Measurements from ENCODE around the gene ATP5MG. TPM values are rescaled to one million over a fixed set of nuclear protein-coding genes. Genes with fewer than 3 reads are reported as not detected.
A peak's percentile ranks its signal among the peaks of the same experiment; 100 is the strongest.

Gene ATP5MG, protein sequence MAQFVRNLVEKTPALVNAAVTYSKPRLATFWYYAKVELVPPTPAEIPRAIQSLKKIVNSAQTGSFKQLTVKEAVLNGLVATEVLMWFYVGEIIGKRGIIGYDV
- 100 to 1,000 TPM in 2 of 6 donors, 10 to 100 TPM in 4; 22.2 to 178 (median 58.0) TPM for total RNA-seq

DNA sequence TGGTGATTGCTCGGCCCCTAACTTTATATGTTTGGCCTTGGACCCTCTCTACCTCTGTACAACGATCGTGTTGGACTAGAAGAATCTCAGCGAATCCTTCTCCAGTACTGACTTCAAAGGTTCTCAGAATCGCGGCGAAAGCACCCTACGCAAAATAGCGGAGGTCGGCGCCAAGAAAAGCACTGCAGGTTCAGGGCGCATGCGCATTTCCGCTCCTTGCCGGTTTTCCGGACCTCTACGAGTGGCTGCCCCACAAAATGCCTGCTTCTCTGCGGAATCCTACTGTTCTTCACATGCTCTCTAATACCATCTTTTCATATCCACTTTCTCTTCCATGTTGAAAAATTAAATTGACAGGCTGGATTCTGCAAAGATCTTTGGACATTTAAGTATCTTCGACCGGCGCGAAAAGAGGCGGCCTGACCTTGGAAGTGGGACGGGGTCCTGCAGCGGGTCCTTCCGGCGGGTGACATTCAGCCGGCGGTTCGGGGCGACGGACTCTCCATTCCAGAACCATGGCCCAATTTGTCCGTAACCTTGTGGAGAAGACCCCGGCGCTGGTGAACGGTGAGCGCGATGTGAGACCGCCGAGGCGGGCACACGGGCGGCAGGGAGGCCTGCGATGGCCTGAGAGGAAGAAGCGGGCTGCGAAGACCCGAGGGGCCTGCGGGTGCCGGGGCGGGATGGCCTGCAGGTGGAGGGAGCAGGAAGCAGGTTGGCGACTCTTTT, at the start of gene ATP5MG:
Gene ATP5MG, plus strand, starts transcription at position 456 of the 729 bp plus-strand sequence. Its CDS starts 60 bp downstream, at position 516.
- peak within 1 kb of the TSS; percentile 83 to 90 (median 87) for H3K27ac ChIP-seq
- peaks cover 20 to 35% (median 29%) of the 10 kb centered on the region in 4 donors for H3K4me1 ChIP-seq
- H3K9me3 ChIP-seq = no peaks in the 10 kb centered on the region
- TF ChIP-seq EP300 (IDR thresholded peaks at IDR 0.05) (no peak), POLR2AphosphoS5 (IDR thresholded peaks at IDR 0.05) (peak; percentile 29 to 55), POLR2A (IDR thresholded peaks at IDR 0.05) (peak in 3 of 4 donors; percentile 49 to 71 (median 52))
- TF ChIP-seq, protein P1, sequence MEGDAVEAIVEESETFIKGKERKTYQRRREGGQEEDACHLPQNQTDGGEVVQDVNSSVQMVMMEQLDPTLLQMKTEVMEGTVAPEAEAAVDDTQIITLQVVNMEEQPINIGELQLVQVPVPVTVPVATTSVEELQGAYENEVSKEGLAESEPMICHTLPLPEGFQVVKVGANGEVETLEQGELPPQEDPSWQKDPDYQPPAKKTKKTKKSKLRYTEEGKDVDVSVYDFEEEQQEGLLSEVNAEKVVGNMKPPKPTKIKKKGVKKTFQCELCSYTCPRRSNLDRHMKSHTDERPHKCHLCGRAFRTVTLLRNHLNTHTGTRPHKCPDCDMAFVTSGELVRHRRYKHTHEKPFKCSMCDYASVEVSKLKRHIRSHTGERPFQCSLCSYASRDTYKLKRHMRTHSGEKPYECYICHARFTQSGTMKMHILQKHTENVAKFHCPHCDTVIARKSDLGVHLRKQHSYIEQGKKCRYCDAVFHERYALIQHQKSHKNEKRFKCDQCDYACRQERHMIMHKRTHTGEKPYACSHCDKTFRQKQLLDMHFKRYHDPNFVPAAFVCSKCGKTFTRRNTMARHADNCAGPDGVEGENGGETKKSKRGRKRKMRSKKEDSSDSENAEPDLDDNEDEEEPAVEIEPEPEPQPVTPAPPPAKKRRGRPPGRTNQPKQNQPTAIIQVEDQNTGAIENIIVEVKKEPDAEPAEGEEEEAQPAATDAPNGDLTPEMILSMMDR (IDR thresholded peaks at IDR 0.05) = peak in 2 of 6 experiments; percentile 17 to 22
- 0 to 1% methylated on average over 23 to 49 of the region's 51 CpGs for WGBS, 2 donors
- peak within 1 kb of the TSS; percentile 70 to 93 (median 86) for H3K4me3 ChIP-seq
- ATAC-seq (ENCODE audit: low FRiP score in 2 of 2) = peak; percentile 89 to 95
- H3K36me3 ChIP-seq = peaks cover 0 to 30% (median 2%) of the 10 kb centered on the region in 4 donors
- peak; percentile 85 to 88 for DNase-seq
- no peaks in the 10 kb centered on the region for H3K27me3 ChIP-seq

DNA sequence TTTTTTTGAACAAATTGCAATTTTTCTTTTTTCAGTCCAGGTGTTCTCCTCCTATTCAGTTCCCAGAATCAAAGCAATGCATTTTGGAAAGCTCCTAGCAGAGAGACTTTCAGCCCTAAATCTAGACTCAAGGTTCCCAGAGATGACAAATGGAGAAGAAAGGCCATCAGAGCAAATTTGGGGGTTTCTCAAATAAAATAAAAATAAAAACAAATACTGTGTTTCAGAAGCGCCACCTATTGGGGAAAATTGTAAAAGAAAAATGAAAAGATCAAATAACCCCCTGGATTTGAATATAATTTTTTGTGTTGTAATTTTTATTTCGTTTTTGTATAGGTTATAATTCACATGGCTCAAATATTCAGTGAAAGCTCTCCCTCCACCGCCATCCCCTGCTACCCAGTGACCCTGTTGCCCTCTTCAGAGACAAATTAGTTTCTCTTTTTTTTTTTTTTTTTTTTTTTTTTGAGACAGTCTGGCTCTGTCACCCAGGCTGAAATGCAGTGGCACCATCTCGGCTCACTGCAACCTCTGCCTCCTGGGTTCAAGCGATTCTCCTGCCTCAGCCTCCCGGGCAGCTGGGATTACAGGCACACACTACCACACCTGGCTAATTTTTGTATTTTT, 48.2 kb upstream of the ATP5MG start:
- Histone ChIP-seq H3K4me1 (no peaks in the 10 kb centered on the region), H3K27ac (no peak overlapping the region), H3K9me3 (no peaks in the 10 kb centered on the region), H3K4me3 (no peak overlapping the region), H3K27me3 (no peaks in the 10 kb centered on the region), H3K36me3 (no peaks in the 10 kb centered on the region)
- ATAC-seq (ENCODE audit: low FRiP score in 2 of 2) = no peak
- TF ChIP-seq POLR2A (IDR thresholded peaks at IDR 0.05) (no peak), EP300 (IDR thresholded peaks at IDR 0.05) (no peak), POLR2AphosphoS5 (IDR thresholded peaks at IDR 0.05) (no peak)
- TF ChIP-seq, protein P1 (IDR thresholded peaks at IDR 0.05) = peak in 5 of 6 experiments; percentile 32 to 49 (median 37)
- DNase-seq = no peak
- 10 to 12% methylated on average over 6 of the region's 6 CpGs for WGBS, 2 donors

DNA sequence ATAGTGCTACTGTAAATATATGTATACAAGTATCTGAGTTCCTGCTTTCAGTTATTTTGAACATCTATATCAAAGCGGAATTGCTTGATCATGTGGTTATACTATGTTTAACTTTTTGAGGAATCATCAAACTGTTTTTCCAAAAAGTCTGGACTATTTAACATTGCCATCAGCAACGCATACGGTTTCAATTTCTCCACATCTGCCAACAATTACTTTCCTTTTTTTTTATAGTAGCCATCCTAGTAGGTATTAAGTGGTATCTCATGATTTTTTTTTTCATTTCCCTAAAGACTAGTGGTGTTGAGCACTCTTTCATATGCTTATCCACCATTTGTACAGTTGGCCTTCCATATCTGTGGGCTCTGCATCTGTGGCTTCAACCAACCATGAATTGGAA, 43.3 kb upstream of the ATP5MG start:
- H3K9me3 ChIP-seq = no peaks in the 10 kb centered on the region
- ATAC-seq (ENCODE audit: low FRiP score in 2 of 2) = no peak
- TF ChIP-seq POLR2A (IDR thresholded peaks at IDR 0.05) = no peak
- TF ChIP-seq EP300 (IDR thresholded peaks at IDR 0.05) = no peak
- TF ChIP-seq POLR2AphosphoS5 (IDR thresholded peaks at IDR 0.05) = no peak
- TF ChIP-seq, protein P1 (IDR thresholded peaks at IDR 0.05) = no peak
- no peak for DNase-seq
- H3K27me3 ChIP-seq = no peaks in the 10 kb centered on the region
- no peaks in the 10 kb centered on the region for H3K36me3 ChIP-seq
- no peak overlapping the region for H3K4me3 ChIP-seq
- 50 to 86% methylated on average over 3 of the region's 3 CpGs for WGBS, 2 donors
- no peak overlapping the region for H3K27ac ChIP-seq
- H3K4me1 ChIP-seq = peaks cover 19 to 28% (median 21%) of the 10 kb centered on the region in 4 donors

DNA sequence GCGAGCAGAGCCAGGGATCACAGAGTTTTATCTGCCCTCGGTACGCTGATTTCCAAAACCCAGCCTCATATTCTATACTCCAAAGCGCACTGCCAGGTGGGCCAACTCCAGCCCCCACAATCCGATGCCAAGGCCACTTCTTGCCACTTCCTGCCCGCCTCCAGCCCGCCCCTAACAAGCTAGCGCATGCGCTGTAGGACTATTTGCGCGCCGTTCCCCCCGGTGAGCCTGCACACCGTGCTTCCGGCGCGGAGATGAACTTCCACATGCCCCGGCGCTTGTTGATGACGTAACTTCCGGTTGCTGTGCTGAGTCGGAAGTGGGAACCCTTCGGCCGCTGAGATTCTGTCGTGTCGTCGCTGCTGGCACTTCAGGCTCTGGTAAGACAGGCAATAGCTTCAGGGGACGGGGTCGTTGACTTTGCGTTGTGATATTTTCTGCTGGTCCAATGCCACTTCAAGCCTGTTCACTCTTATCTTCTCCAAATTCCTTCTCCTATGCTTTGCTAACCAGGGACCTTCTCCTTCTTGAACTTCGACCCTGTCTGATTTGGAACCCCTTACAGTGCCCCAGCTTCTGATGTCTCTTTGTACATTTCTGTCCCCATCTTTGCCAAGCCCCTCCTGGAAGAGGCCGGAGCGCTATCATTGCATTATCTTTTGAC, 42.0 kb upstream of the ATP5MG start, which contains the start of gene UBE4A:
Gene UBE4A, plus strand, starts transcription at position 306 of the 664 bp plus-strand sequence. CDS start 5,481 bp downstream, outside the sequence.
- 5 to 7% methylated on average over 22 to 33 of the region's 33 CpGs for WGBS, 2 donors
- no peaks in the 10 kb centered on the region for H3K27me3 ChIP-seq
- TF ChIP-seq EP300 (IDR thresholded peaks at IDR 0.05) = no peak
- TF ChIP-seq POLR2A (IDR thresholded peaks at IDR 0.05) = peak; percentile 21 to 82 (median 60)
- peak; percentile 88 to 94 for TF ChIP-seq POLR2AphosphoS5 (IDR thresholded peaks at IDR 0.05)
- TF ChIP-seq, protein P1 (IDR thresholded peaks at IDR 0.05) = peak in 1 of 6 experiments; percentile 24
- DNase-seq (peak; percentile 90 to 94), ATAC-seq (ENCODE audit: low FRiP score in 2 of 2) (peak; percentile 94 to 98)
- no peaks in the 10 kb centered on the region for H3K36me3 ChIP-seq
- peak within 1 kb of the TSS; percentile 69 to 95 (median 77) for H3K4me3 ChIP-seq
- peak within 1 kb of the TSS; percentile 71 to 81 (median 76) for H3K27ac ChIP-seq
- H3K9me3 ChIP-seq = no peaks in the 10 kb centered on the region
- peaks cover 19 to 28% (median 21%) of the 10 kb centered on the region in 4 donors for H3K4me1 ChIP-seq
